GM19455 (cell line): Measurements from ENCODE around the gene PTPRE.

Experiments
- ATAC-seq: cut with Tn5 transposase; IDR thresholded peaks from one replicate; pipeline ENCODE4 v1.9.1; 2021; ENCODE audit not compliant: unreplicated experiment

PTPRE gene

GRCh38 chr10:127997271-127997670, 90.4 kb downstream of the PTPRE start:
- ATAC-seq = no peak

GRCh38 chr10:127997937-127998336, 91.0 kb downstream of the PTPRE start:
- ATAC-seq = no peak

GRCh38 chr10:127998501-127999144, 91.7 kb downstream of the PTPRE start:
- ATAC-seq = no peak

GRCh38 chr10:127999297-128000129, 92.6 kb downstream of the PTPRE start:
- no peak for ATAC-seq

- ATAC-seq = no peak
Observed at GRCh38 chr10:128000471-128001362, 93.8 kb downstream of the PTPRE start.

GRCh38 chr10:128001363-128001745, 94.5 kb downstream of the PTPRE start:
- no peak for ATAC-seq

- ATAC-seq = no peak
Observed at GRCh38 chr10:128001849-128002248, 94.9 kb downstream of the PTPRE start.

GRCh38 chr10:128003521-128003920, 96.6 kb downstream of the PTPRE start:
- ATAC-seq = no peak

- ATAC-seq = no peak
Observed at GRCh38 chr10:128005858-128006257, 99.0 kb downstream of the PTPRE start.

- ATAC-seq = no peak
Observed at GRCh38 chr10:128007056-128007455, 100.2 kb downstream of the PTPRE start.

- ATAC-seq = no peak
Observed at GRCh38 chr10:128007971-128008370, 101.1 kb downstream of the PTPRE start.

- no peak for ATAC-seq
Observed at GRCh38 chr10:128008521-128009250, 101.8 kb downstream of the PTPRE start.

- no peak for ATAC-seq
Observed at GRCh38 chr10:128009372-128010126, 102.6 kb downstream of the PTPRE start.

- ATAC-seq = peak; percentile 89
Observed at GRCh38 chr10:128011059-128011979, 104.4 kb downstream of the PTPRE start.

GRCh38 chr10:128013626-128014025, 106.7 kb downstream of the PTPRE start:
- no peak for ATAC-seq

GRCh38 chr10:128014236-128014635, 107.3 kb downstream of the PTPRE start:
- no peak for ATAC-seq

- no peak for ATAC-seq
Observed at GRCh38 chr10:128016423-128017060, 109.6 kb downstream of the PTPRE start.

- no peak for ATAC-seq
Observed at GRCh38 chr10:128017822-128018221, 110.9 kb downstream of the PTPRE start.

GRCh38 chr10:128018236-128018635, 111.3 kb downstream of the PTPRE start:
- no peak for ATAC-seq
